SK-MEL-5 (cell line): ENCODE data around the gene MRPL39. TPM values are rescaled to one million over a fixed set of nuclear protein-coding genes. Genes with fewer than 3 reads are reported as not detected.
A peak's percentile ranks its signal among the peaks of the same experiment; 100 is the strongest.

Experiments
- DNase-seq: peaks from one replicate; pipeline ENCODE4 v3.0.0-alpha.2; 2016; ENCODE audit warnings: low read depth, low spot score
- in situ Hi-C: cut with HindIII; loops from 2 replicates; pipeline ENCODE4 v1.10.0; 2016; ENCODE audit warnings: low sequenced_read_pairs, high pct_unique_total_duplicates, low pct_unique_long_range_greater_than_20kb
- total RNA-seq: library from RNA; depleted of rRNA; stranded (reverse); fragments of >200 nt; shearing (Covaris generic); gene quantifications from 2 replicates; pipeline ENCODE4 v1.2.3, GENCODE V29; 2014; rRNA removed

The MRPL39 gene
- total RNA-seq, 1 experiment from 2014 or later, result 49.0 TPM

DNA sequence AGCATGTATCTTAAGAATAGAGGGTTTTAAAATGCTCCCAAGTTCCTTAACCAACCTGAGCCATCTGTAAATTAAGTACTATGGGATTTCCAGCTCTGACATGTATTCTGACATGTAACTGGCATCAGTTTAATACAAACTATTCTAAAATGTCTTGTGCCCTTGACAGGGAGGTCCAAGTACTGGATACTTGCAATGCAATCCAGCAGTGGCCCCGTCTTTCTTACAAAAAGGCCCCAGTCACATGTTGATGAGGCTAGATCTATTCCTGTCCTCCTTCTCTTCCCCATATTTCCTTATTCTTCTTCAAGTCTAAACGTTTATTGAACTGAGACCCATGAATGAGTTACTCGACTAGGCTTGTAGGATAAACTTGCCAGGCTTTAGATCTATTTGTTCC lies 46.4 kb downstream of the MRPL39 start:
- in situ Hi-C loops, result no loop called here
- DNase-seq, result no peak

DNA sequence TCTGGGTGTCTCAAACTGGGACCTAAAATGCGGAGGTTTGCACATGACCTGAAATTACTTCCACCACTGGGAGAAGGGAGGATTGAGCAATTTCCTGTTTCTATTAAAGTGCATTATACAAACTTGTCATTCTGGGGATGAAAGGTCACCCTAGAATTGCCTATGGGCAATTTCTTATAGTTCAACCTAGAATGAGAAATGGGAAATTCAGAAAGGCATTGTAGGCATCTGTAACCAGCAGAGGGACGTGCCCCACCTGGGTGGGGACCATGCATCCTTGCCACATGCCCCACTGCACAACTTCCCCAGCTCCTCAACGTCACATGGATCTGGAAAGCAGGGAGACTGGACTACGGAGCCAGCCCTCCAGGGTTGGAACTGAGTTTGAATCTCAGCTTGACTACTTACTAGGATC lies 47.0 kb downstream of the MRPL39 start:
- in situ Hi-C loops, result no loop called here
- peak; percentile 7 for DNase-seq

GRCh38 chr21:25559746-25560145 lies 47.5 kb downstream of the MRPL39 start:
- no peak for DNase-seq
- in situ Hi-C loops, result no loop called here

DNA sequence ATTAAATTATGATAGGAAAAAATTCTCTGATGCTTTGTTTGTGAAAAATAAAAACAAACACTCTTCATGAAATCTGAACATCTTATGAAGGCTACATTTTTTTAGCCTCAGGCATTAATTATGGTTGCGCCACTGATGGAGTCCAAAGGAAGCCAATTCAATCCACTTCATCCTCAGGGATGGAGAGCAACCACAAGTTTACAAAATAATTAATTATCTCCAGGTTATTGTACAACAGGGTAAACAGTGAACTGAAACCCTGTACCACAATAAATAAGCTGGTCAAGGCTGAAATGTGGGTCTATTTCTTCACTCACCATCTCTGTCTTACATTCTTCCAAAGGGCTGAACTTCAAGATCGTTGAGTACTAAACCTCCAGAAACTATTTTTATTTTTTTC lies 49.2 kb downstream of the MRPL39 start:
- DNase-seq, result no peak
- in situ Hi-C loops, result no loop called here

- DNase-seq, result no peak
- in situ Hi-C loops, result no loop called here
Measured at GRCh38 chr21:25557180-25557579, 50.1 kb downstream of the MRPL39 start.

DNA sequence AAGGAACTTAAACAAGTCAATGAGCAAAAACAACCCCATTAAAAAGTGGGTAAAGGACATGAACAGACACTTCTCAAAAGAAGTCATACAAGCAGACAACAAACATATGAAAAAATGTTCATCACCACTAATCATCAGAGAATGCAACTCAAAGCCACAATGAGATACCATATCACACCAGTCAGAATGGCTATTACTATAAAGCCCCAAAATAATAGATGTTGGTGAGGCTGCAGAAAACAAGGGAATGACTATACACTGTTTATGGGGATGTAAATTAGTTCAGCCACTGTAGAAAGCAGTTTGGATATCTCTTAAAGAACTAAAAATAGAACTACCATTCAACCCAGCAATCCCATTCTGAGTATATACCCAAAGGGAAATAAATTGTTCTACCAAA lies 51.2 kb downstream of the MRPL39 start:
- DNase-seq, result no peak
- in situ Hi-C loops, result no loop called here

DNA sequence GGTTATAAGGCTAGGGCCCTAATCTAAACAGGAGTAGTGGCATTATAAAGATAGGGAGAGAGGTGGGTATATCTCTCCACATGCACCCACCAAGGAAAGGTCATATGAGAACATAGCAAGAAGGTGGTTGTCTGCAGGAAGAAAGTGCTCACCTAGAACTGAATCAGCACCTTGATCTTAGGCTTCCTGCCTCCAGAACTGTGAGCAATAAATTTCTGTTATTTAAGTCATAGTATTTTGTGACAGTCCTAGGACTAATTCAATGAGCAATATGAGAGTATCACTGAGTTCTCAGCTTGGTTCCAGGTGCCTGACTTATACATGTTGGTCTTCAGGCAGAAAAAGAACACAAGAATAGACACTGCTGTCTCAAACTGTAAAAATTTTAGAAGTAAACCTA lies 51.8 kb downstream of the MRPL39 start:
- DNase-seq, result no peak
- in situ Hi-C loops, result no loop called here

GRCh38 chr21:25552856-25553255 lies 54.4 kb downstream of the MRPL39 start:
- in situ Hi-C loops, result no loop called here

DNA sequence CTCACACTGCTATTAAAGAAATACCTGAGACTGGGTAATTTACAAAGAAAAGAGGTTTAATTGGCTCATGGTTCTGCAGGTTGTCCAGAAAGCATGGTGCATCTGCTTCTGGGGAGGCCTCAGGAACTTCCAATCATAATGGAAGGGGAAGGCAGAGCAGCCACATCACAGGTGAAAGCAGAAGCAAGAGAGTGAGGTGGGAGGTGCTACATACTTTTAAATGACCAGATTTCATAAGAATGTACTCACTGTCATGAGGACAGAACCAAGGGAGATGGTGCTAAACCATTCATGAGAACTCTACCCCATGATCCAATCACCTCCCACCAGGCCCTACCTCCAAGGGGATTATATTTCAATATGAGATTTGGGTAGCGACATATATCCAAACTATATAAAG lies 55.7 kb downstream of the MRPL39 start:
- in situ Hi-C loops, result no loop called here
- DNase-seq, result no peak

More at GRCh38 chr21:25552856-25553255, 54.4 kb downstream of the MRPL39 start:
- DNase-seq, result no peak

DNA sequence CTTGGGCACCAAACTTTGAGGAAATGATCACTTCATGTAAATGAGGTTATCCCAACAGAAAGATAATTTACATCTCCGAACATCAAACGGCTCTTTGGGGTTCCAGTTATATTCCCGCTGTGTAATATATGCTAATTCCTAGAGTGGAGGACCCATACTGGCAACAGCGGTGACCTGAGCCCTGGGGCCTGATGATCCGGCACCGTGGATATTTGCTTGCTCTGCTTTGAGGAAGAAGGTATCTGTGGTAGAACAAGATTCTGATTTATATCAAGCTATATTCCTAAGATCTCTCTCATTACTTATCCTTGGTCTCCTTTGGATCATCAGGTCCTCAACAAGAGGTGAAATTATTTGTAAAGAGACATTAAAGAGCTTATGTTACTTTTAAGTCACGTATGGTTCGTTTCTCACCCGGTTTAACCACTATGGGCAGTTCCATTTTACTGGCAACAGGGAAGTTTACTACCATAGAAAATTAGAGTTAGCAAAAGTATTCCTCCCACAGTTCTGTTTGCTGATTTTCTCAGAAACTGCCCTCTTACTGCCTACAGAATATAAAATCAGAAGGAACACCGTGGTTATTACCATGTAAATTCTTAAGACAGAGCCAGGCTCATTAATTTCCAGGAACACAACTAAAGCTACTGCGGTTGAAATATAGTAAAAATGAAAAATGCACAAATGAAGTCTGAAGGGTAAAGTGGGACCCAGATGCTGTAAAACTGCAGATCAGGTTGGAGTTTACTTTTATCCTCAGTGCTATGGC lies 56.7 kb downstream of the MRPL39 start:
- in situ Hi-C loops, result no loop called here

DNA sequence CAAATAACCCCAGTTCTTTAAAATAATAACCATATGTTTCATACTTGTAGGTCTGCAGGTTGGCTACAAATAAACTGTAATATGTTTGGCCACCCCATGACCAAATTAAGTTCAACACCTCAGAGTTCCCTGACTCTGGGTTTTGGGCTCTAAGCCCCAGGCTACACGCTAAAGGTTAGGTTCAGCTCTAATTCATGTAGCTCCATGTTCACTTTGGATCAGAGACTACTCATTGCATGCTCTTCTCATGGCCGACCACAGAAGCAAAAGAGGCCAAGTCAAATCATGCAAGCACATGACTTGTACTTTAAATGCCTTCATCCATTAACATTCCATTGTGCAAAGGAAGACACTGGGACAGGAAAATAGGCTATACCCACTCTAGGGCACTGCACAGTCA lies 66.2 kb downstream of the MRPL39 start:
- in situ Hi-C loops, result no loop called here
- DNase-seq, result peak; percentile 4

More for the DNA sequence above, 56.7 kb downstream of the MRPL39 start:
- no peak for DNase-seq

DNA sequence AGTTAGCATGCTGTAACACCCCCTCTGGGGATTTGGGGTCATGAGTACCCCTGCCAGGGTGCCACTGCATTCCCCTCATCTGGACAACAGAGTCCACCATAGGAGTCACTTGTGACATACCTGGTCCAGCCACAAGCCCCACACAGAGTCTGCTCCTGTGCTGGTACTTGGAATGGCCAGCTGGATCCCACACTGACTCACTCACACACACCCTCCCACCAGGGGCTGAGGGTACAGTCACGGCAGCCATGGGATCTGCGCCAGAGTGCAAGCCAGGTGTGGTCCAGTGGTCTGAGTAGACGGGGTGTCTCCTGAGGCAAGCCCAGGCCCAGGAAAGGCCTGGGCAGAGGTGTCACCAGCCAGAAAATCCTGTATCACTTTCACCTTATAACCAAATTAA lies 67.7 kb downstream of the MRPL39 start:
- DNase-seq, result no peak
- in situ Hi-C loops, result no loop called here

DNA sequence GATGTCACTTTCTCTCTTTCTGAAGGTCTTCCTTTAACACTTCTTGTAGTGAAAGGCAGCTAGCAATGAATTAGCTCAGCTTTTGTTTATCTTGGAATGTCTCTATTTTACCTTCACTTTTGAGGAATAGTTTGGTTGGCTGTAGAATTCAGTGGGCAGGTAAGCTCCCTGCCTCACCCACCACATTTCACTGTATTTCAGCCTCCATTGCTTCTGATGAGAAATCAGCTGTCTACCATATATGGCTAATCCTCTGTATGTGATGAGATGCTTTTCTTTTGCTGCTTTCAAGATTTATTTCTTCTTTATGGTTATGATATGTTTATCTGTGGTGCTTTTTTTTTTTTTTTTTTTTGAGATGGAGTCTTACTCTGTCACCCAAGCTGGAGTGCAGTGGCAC lies 70.1 kb downstream of the MRPL39 start:
- no peak for DNase-seq
- in situ Hi-C loops, result no loop called here

DNA sequence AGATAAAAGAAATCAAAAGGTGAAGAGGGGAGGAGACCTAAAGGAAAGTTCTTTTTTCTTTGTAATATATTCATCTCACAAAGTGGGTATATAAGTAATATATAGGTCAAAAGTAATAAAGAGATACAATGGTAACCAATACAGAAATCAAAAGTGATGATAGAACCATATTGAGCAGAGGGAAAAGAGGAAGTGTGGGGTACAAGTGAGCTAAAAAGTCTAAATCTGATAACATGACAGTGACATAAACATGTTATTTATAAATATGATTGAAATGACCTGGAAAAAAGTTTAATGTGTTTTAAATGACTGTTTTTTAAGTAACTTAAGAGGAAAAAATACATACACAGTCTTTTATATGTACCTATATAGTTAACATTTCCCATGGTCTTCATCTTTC lies 70.5 kb downstream of the MRPL39 start:
- DNase-seq, result no peak
- in situ Hi-C loops, result no loop called here

DNA sequence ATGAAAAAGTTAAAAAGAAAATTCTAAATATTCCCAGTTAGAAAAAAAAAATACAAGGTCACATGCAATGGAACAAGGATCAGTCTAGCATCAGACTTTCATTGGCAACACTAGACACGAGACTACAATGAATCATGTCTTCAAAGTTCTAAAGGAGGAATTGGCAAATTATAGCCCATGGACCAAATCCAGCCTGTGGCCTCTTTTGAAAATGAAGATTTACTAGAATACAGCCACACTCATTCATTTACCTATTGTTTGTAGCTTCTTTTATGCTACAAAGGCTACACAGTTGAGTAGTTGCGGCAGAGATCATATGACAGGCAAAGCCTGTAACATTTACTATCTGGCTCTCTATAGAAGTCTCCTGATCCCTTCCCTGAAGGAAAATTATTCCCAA lies 71.4 kb downstream of the MRPL39 start:
- in situ Hi-C loops, result no loop called here
- DNase-seq, result peak; percentile 56

Other genes starting within 250 kb of the MRPL39 start
- 0.11 and 0.26 TPM in 2 replicates for gene JAM2, start 31.8 kb upstream of the MRPL39 start, total RNA-seq
- gene ATP5PF, start 127.4 kb upstream of the MRPL39 start, total RNA-seq, result 135 and 167 TPM in 2 replicates
- gene GABPA, start 127.5 kb upstream of the MRPL39 start, total RNA-seq, result 17.4 and 17.8 TPM in 2 replicates